HepG2 (cell line): Measurements from ENCODE around the gene JMJD8. TPM values are rescaled to one million over a fixed set of nuclear protein-coding genes. Genes with fewer than 3 reads are reported as not detected.

Experiments
- CENPX ChIP-seq: sonication (generic); formaldehyde crosslinking; IDR thresholded peaks from 2 replicates; pipeline ENCODE4 v1.9.0; 2021; ENCODE audit warnings: mild to moderate bottlenecking, missing genetic modification reagents, moderate library complexity
- ELF3 ChIP-seq: IDR thresholded peaks from 2 replicates; pipeline ENCODE4 v1.6.1; 2016; ENCODE audit warnings: missing genetic modification reagents, missing compliant biosample characterization
- GABPB1 ChIP-seq: IDR thresholded peaks from 2 replicates; pipeline ENCODE4 v1.6.1; 2016; ENCODE audit warnings: mild to moderate bottlenecking, missing genetic modification reagents, moderate library complexity, missing compliant biosample characterization
- HCFC1 ChIP-seq: fragments of 150-350 bp; IDR thresholded peaks from 2 replicates; pipeline ENCODE4 v1.6.1; 2014; ENCODE audit warnings: low read depth, low read length
- MEIS2 ChIP-seq: sonication (generic); formaldehyde crosslinking; IDR thresholded peaks from 2 replicates; pipeline ENCODE4 v1.9.0; 2021; ENCODE audit warnings: mild to moderate bottlenecking, missing genetic modification reagents
- MTA1 ChIP-seq: sonication (generic); formaldehyde crosslinking; IDR thresholded peaks from 2 replicates; pipeline ENCODE4 v1.4.0; 2020; ENCODE audit warnings: missing genetic modification reagents, mild to moderate bottlenecking, borderline replicate concordance
- NFKB2 ChIP-seq: sonication (generic); formaldehyde crosslinking; IDR thresholded peaks from 2 replicates; pipeline ENCODE4 v1.4.0; 2020; ENCODE audit warnings: missing genetic modification reagents, borderline replicate concordance
- PBX3 ChIP-seq: sonication (generic); formaldehyde crosslinking; IDR thresholded peaks from 2 replicates; pipeline ENCODE4 v1.8.1; 2023; ENCODE audit warnings: missing genetic modification reagents, inconsistent platforms, borderline replicate concordance
- POLR2A ChIP-seq, 2 experiments: IDR thresholded peaks; 2 replicates each; pipeline ENCODE4 v1.6.1; 2011; ENCODE audit warnings: low read depth in 2 of 2, low read length in 2 of 2, mild to moderate bottlenecking in 1 of 2, moderate library complexity in 1 of 2; ENCODE audit not compliant: insufficient read depth in 1 of 2
- RBM39 ChIP-seq: fragments of 200-400 bp; formaldehyde crosslinking; IDR thresholded peaks from one replicate; pipeline ENCODE4 v1.6.1; 2018; ENCODE audit warnings: antibody characterized with exemption, mild to moderate bottlenecking, low read depth, low read length; ENCODE audit not compliant: poor library complexity, severe bottlenecking
- RELA ChIP-seq: sonication (generic); formaldehyde crosslinking; IDR thresholded peaks from 2 replicates; pipeline ENCODE4 v1.4.0; 2020; ENCODE audit warnings: missing genetic modification reagents
- SALL1 ChIP-seq: sonication (generic); formaldehyde crosslinking; IDR thresholded peaks from 2 replicates; pipeline ENCODE4 v1.8.0; 2022; ENCODE audit warnings: mild to moderate bottlenecking, missing genetic modification reagents
- SIN3A ChIP-seq: IDR thresholded peaks from 2 replicates; pipeline ENCODE4 v1.6.1; 2011; ENCODE audit warnings: low read depth, mild to moderate bottlenecking, control low read depth, low read length, borderline replicate concordance
- SMAD3 ChIP-seq: sonication (generic); formaldehyde crosslinking; IDR thresholded peaks from 2 replicates; pipeline ENCODE4 v1.4.0; 2020; ENCODE audit warnings: missing genetic modification reagents
- SP2 ChIP-seq: sonication (generic); formaldehyde crosslinking; IDR thresholded peaks from 2 replicates; pipeline ENCODE4 v1.5.1; 2020; ENCODE audit warnings: mild to moderate bottlenecking, missing genetic modification reagents
- STAT5B ChIP-seq: sonication (generic); formaldehyde crosslinking; IDR thresholded peaks from 2 replicates; pipeline ENCODE4 v1.4.0; 2020; ENCODE audit warnings: missing genetic modification reagents
- TARDBP ChIP-seq: sonication (generic); formaldehyde crosslinking; IDR thresholded peaks from 2 replicates; pipeline ENCODE4 v1.8.0; 2022; ENCODE audit warnings: mild to moderate bottlenecking, missing genetic modification reagents
- ZBTB38 ChIP-seq: sonication (generic); formaldehyde crosslinking; IDR thresholded peaks from 2 replicates; pipeline ENCODE4 v1.5.1; 2020; ENCODE audit warnings: mild to moderate bottlenecking, missing genetic modification reagents
- ZFX ChIP-seq: sonication (generic); formaldehyde crosslinking; IDR thresholded peaks from 2 replicates; pipeline ENCODE4 v1.4.0; 2020; ENCODE audit warnings: mild to moderate bottlenecking, low read depth, missing genetic modification reagents, moderate library complexity
- ZNF205 ChIP-seq: IDR thresholded peaks from 2 replicates; pipeline ENCODE4 v1.6.1; 2018; ENCODE audit warnings: missing biosample characterization, missing genetic modification reagents
- ZNF207 ChIP-seq: fragments of 450-650 bp; IDR thresholded peaks from 2 replicates; pipeline ENCODE4 v1.6.1; 2016; ENCODE audit warnings: antibody characterized with exemption, borderline replicate concordance
- ZNF296 ChIP-seq: sonication (generic); formaldehyde crosslinking; conservative IDR thresholded peaks from 2 replicates; pipeline ENCODE4 v1.5.0; 2020; ENCODE audit warnings: mild to moderate bottlenecking, missing genetic modification reagents
- ZNF501 ChIP-seq: sonication (generic); formaldehyde crosslinking; IDR thresholded peaks from 2 replicates; pipeline ENCODE4 v1.5.1; 2020; ENCODE audit warnings: mild to moderate bottlenecking, moderate library complexity, missing genetic modification reagents
- ZNF607 ChIP-seq: sonication (generic); formaldehyde crosslinking; IDR thresholded peaks from 2 replicates; pipeline ENCODE4 v1.5.1; 2020; ENCODE audit warnings: missing genetic modification reagents, mild to moderate bottlenecking, borderline replicate concordance
- ZNF614 ChIP-seq: IDR thresholded peaks from 2 replicates; pipeline ENCODE4 v1.6.1; 2018; ENCODE audit warnings: missing biosample characterization, missing genetic modification reagents, inconsistent platforms, borderline replicate concordance
- ZNF883 ChIP-seq: sonication (generic); formaldehyde crosslinking; IDR thresholded peaks from 2 replicates; pipeline ENCODE4 v1.5.1; 2020; ENCODE audit warnings: mild to moderate bottlenecking, missing genetic modification reagents; ENCODE audit errors: not compliant biosample characterization
- polyA plus RNA-seq, 8 experiments: library from polyadenylated mRNA; depleted of rRNA in 3 of 8; stranded (reverse) in 7 of 8; unstranded in 1 of 8; fragments of >200 nt; fragmentation: Illumina TruSeq in 4 of 8; extraction: Trizol in 4 of 8; gene quantifications; 2 replicates each; pipeline versions ENCODE4 v1.2.1 to v1.2.3, GENCODE V29; 2011 to 2016; ENCODE audit warnings: low read depth in 4 of 8, missing spikeins in 1 of 8, mixed read lengths in 1 of 8; ENCODE audit not compliant: insufficient read depth in 1 of 8
- total RNA-seq, 5 experiments: library from RNA; depleted of rRNA; stranded (reverse); fragments of >200 nt; fragmentation: Illumina TruSeq; extraction: Trizol; gene quantifications; 2 replicates each; pipeline ENCODE4 v1.2.3, GENCODE V29; 2016; ENCODE audit warnings: low read depth in 1 of 5
- TF ChIP-seq, protein P1 (sequence below): sonication (generic); formaldehyde crosslinking; IDR thresholded peaks from 2 replicates; pipeline ENCODE4 v1.8.1; 2023; ENCODE audit warnings: mild to moderate bottlenecking, moderate library complexity, missing genetic modification reagents
- TF ChIP-seq, protein P2 (sequence below): IDR thresholded peaks from 2 replicates; pipeline ENCODE4 v1.6.1; 2016; ENCODE audit warnings: low read depth, control low read depth

JMJD8 gene
- total and polyA plus RNA-seq, 2 of the 13 experiments (the other 11 are each of a cell fraction or from before 2014, with no cell fraction given) = 2.6 to 11.8 TPM

DNA sequence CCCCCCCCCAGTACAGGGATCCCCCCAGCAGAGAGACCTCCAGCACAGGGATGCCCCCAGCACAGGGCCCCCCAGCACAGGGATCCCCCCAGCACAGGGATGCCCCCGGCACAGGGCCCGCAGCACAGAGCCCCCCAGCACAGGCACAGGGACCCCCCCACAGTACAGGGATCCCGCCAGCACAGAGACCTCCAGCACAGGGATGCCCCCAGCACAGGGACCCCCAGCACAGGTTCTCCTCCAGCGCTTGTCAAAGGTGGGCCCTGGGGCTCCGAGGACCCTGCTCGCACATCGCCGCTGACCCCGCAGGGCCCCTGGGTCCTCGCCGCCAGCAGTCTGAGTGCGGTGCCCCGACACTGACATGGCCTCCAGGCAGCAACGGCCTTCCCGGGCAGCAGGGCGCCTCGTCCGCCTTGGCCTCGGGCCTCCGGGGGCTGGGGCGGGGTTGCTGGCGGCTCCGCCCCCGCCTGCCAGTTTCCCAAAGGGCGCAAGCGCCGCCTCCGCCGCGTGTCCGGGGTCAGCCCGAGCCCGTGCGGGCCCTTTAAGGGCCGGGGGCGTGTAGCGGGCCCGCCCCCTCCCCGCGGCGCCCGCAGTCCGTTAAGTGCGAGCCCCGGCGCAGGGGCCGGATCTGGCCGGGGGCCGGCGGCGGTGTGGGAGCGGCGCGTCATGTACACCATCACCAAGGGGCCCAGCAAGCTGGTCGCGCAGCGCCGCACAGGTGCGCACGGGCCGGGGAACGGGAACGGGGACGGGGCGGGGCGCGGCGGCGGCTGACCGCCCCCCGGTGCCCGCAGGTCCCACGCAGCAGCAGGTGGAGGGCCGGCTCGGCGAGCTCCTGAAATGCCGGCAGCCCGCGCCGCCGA is 42.6 kb downstream of the JMJD8 start, which contains the start of gene MCRIP2 (continued):
- TF ChIP-seq SALL1 (CRISPR knock-in tag) (peak; percentile 58; the same call in 1 of the 2 replicates), STAT5B (no peak), ZNF614 (CRISPR knock-in tag) (no peak), NFKB2 (CRISPR knock-in tag) (peak; percentile 50; the same call in 1 of the 2 replicates), RBM39 (peak; percentile 19), ZNF207 (no peak), POLR2A (IDR thresholded peaks at IDR 0.05; ENCODE audit: insufficient read depth in 1 of 2, low read depth in 2 of 2, low read length in 2 of 2) (peak; percentile 52 to 96), ZNF296 (CRISPR knock-in tag) (no peak), ZNF205 (CRISPR knock-in tag) (peak; percentile 49; the same call in 1 of the 2 replicates), TARDBP (0 out of 2 replicates have a peak, but pooled peaks have one; percentile 29), ZBTB38 (no peak; the same call in 1 of the 2 replicates), GABPB1 (CRISPR knock-in tag) (peak; percentile 59; the same call in 1 of the 2 replicates), PBX3 (CRISPR knock-in tag) (no peak), CENPX (no peak), ZNF883 (CRISPR knock-in tag) (peak; percentile 7), SIN3A (peak; percentile 51; the same call in 1 of the 2 replicates), HCFC1 (no peak), ZFX (CRISPR knock-in tag) (peak; percentile 79), MEIS2 (no peak), SP2 (0 out of 2 replicates have a peak, but pooled peaks have one; percentile 14), ZNF607 (CRISPR knock-in tag) (0 out of 2 replicates have a peak, but pooled peaks have one; percentile 24), ELF3 (peak; percentile 46; the same call in 1 of the 2 replicates), SMAD3 (no peak; the same call in 1 of the 2 replicates), ZNF501 (CRISPR knock-in tag) (no peak), MTA1 (CRISPR knock-in tag) (no peak), RELA (CRISPR knock-in tag) (no peak)
- TF ChIP-seq, protein P1, sequence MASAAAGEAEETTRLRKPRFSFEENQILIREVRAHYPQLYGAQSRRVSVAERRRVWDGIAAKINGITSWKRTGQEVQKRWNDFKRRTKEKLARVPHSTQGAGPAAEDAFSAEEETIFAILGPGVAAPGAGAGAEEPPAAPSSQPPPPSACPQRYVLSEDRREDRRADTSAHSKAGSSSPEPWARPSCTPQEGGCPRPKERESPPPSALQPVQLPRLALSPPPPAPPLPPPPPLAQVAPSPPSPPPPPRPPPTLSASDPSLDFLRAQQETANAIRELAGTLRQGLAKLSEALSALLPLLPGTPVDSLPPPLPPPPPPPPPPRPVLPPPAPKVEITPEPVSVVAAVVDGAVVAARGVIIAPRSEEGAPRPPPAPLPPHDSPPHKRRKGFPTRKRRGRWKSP (CRISPR knock-in tag) = peak; percentile 79
- TF ChIP-seq, protein P2, sequence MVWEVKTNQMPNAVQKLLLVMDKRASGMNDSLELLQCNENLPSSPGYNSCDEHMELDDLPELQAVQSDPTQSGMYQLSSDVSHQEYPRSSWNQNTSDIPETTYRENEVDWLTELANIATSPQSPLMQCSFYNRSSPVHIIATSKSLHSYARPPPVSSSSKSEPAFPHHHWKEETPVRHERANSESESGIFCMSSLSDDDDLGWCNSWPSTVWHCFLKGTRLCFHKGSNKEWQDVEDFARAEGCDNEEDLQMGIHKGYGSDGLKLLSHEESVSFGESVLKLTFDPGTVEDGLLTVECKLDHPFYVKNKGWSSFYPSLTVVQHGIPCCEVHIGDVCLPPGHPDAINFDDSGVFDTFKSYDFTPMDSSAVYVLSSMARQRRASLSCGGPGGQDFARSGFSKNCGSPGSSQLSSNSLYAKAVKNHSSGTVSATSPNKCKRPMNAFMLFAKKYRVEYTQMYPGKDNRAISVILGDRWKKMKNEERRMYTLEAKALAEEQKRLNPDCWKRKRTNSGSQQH = no peak; the same call in 1 of the 2 replicates
